HCT116 (cell line): ENCODE measurements around the gene SPATA31D3. TPM values are rescaled to one million over a fixed set of nuclear protein-coding genes. Genes with fewer than 3 reads are reported as not detected.

ENCODE experiments used
- ATAC-seq: fragments of 200-7000 bp; cut with Tn5 transposase; 2 replicates; pipeline ENCODE4 v1.9.1; 2020; ENCODE audit warnings: mild to moderate bottlenecking, moderate library complexity
- BruUV-seq: library from RNA; stranded (reverse); fragments of 400-500 nt; replicated peaks from 2 replicates; lab custom pipeline; 2021; lab: Mats Ljungman, UMichigan
- CTCF ChIA-PET: fragments of 300-600 bp; sonication (Branson Sonifier 250); formaldehyde crosslinking; loops from one replicate; lab custom pipeline; 2021; ENCODE audit warnings: antibody characterized with exemption; lab: Charles Lee
- POLR2A ChIA-PET: fragments of 300-600, 350-600 bp; sonication (Branson Sonifier 250); formaldehyde crosslinking; loops from one replicate; lab custom pipeline; 2021; ENCODE audit warnings: antibody characterized with exemption; lab: Charles Lee
- RAD21 ChIA-PET, 2 experiments: fragments of 300-600 bp; sonication (Branson Sonifier 250); formaldehyde crosslinking; loops; one replicate each; lab custom pipeline; 2023; ENCODE audit warnings: low total read pairs in 2 of 2; ENCODE audit not compliant: uncharacterized antibody in 2 of 2, unreplicated experiment in 2 of 2, low non-redundant PET in 1 of 2; lab: Charles Lee
- DNase-seq: peaks from one replicate; pipeline ENCODE4 v3.0.0-alpha.2; 2010; ENCODE audit warnings: low read depth, low spot score
- H2AFZ ChIP-seq: fragments of 200-600 bp; shearing (Covaris generic), sonication (generic); 2 replicates; pipeline ENCODE4 v1.6.1; 2017; ENCODE audit warnings: low read depth, mixed run types, mixed read lengths, antibody characterized with exemption, low read length; ENCODE audit not compliant: poor library complexity, severe bottlenecking
- H3K27ac ChIP-seq: 2 replicates; pipeline ENCODE4 v1.5.1; 2012; ENCODE audit warnings: low read depth, low read length
- H3K27me3 ChIP-seq: fragments of 200-600 bp; sonication (generic); 2 replicates; pipeline ENCODE4 v1.6.1; 2016; ENCODE audit warnings: mixed run types, low read length, mixed read lengths; ENCODE audit not compliant: insufficient read depth
- H3K36me3 ChIP-seq, 2 experiments: fragments of 200-500 bp in 1 of 2; fragments of 200-600 bp in 1 of 2; sonication (Bioruptor generic) in 1 of 2; sonication (generic) in 1 of 2; 2 replicates each; pipeline versions ENCODE4 v1.5.1 to v1.6.1; 2014 to 2016; ENCODE audit warnings: low read length in 2 of 2, inconsistent platforms in 1 of 2, mixed read lengths in 1 of 2, mixed run types in 1 of 2; ENCODE audit not compliant: insufficient read depth in 2 of 2, control insufficient read depth in 1 of 2
- H3K4me1 ChIP-seq, 2 experiments: fragments of 200-600 bp in 1 of 2; sonication (generic) in 1 of 2; 2 replicates each; pipeline versions ENCODE4 v1.5.1 to v1.6.1; 2012 to 2017; ENCODE audit warnings: low read length in 2 of 2, inconsistent platforms in 1 of 2, mild to moderate bottlenecking in 1 of 2, mixed read lengths in 1 of 2, mixed run types in 1 of 2, moderate library complexity in 1 of 2; ENCODE audit not compliant: insufficient read depth in 2 of 2, control insufficient read depth in 1 of 2
- H3K4me2 ChIP-seq: fragments of 200-600 bp; sonication (generic); 2 replicates; pipeline ENCODE4 v1.6.1; 2017; ENCODE audit warnings: mixed run types, low read length, mixed read lengths
- H3K4me3 ChIP-seq, 2 experiments: fragments of 200-600 bp in 1 of 2; sonication (generic) in 1 of 2; replicated peaks in 1 of 2; 2 replicates each; pipeline ENCODE4 v1.5.1; 2011 to 2016; ENCODE audit warnings: low read length in 2 of 2, control low read depth in 1 of 2, low read depth in 1 of 2, mild to moderate bottlenecking in 1 of 2, mixed read lengths in 1 of 2, mixed run types in 1 of 2
- H3K79me2 ChIP-seq: fragments of 200-600 bp; sonication (generic); 2 replicates; pipeline ENCODE4 v1.6.1; 2017; ENCODE audit warnings: mild to moderate bottlenecking, mixed run types, low read length, moderate library complexity, mixed read lengths; ENCODE audit not compliant: insufficient read depth
- H3K9ac ChIP-seq: fragments of 200-600 bp; sonication (generic); 2 replicates; pipeline ENCODE4 v1.6.1; 2016; ENCODE audit warnings: low read length, mixed read lengths
- H3K9me2 ChIP-seq: fragments of 200-600 bp; sonication (generic), shearing (Covaris generic); 2 replicates; pipeline ENCODE4 v1.6.1; 2017; ENCODE audit warnings: mixed run types, mild to moderate bottlenecking, moderate library complexity; ENCODE audit not compliant: insufficient read depth
- H3K9me3 ChIP-seq, 2 experiments: fragments of 200-500 bp in 1 of 2; fragments of 200-600 bp in 1 of 2; sonication (Bioruptor generic) in 1 of 2; sonication (generic) in 1 of 2; 2 replicates each; pipeline ENCODE4 v1.6.1; 2014 to 2017; ENCODE audit warnings: low read length in 2 of 2, mixed read lengths in 2 of 2, inconsistent platforms in 1 of 2, low read depth in 1 of 2, mild to moderate bottlenecking in 1 of 2, mixed run types in 1 of 2, moderate library complexity in 1 of 2; ENCODE audit not compliant: control insufficient read depth in 1 of 2, insufficient read depth in 1 of 2
- H4K20me1 ChIP-seq: fragments of 200-600 bp; sonication (generic), shearing (Covaris generic); 2 replicates; pipeline ENCODE4 v1.6.1; 2017; ENCODE audit warnings: mixed run types, mild to moderate bottlenecking, moderate library complexity; ENCODE audit not compliant: insufficient read depth
- CBX3 ChIP-seq: IDR thresholded peaks from 2 replicates; pipeline ENCODE4 v1.6.1; 2012; ENCODE audit warnings: low read depth
- CEBPB ChIP-seq: IDR thresholded peaks from 2 replicates; pipeline ENCODE4 v1.6.1; 2012; ENCODE audit warnings: low read depth
- EGR1 ChIP-seq: IDR thresholded peaks from 2 replicates; pipeline ENCODE4 v1.6.1; 2012; ENCODE audit warnings: low read depth
- ELF1 ChIP-seq: IDR thresholded peaks from 2 replicates; pipeline ENCODE4 v1.6.1; 2012; ENCODE audit warnings: low read depth, borderline replicate concordance
- FOSL1 ChIP-seq: IDR thresholded peaks from 2 replicates; pipeline ENCODE4 v1.6.1; 2012; ENCODE audit warnings: low read depth
- POLR2AphosphoS5 ChIP-seq: IDR thresholded peaks from 2 replicates; pipeline ENCODE4 v1.6.1; 2011; ENCODE audit warnings: mild to moderate bottlenecking, low read depth, low read length, moderate library complexity
- SIN3A ChIP-seq: IDR thresholded peaks from 2 replicates; pipeline ENCODE4 v1.6.1; 2012; ENCODE audit warnings: low read depth
- SP1 ChIP-seq: IDR thresholded peaks from 2 replicates; pipeline ENCODE4 v1.6.1; 2012; ENCODE audit warnings: low read depth
- SRF ChIP-seq: IDR thresholded peaks from 2 replicates; pipeline ENCODE4 v1.6.1; 2012; ENCODE audit warnings: low read depth
- ZNF274 ChIP-seq: fragments of 200-500 bp; sonication (Bioruptor generic); IDR thresholded peaks from 2 replicates; pipeline ENCODE4 v1.6.1; 2014; ENCODE audit warnings: mild to moderate bottlenecking, low read depth, low read length, inconsistent platforms
- intact Hi-C: fragments of 100-400 bp; cut with micrococcal nuclease; formaldehyde crosslinking; loops from 2 replicates; pipeline ENCODE4 v1.10.0; 2022
- total RNA-seq: library from RNA; stranded (reverse); gene quantifications from one replicate; pipeline ENCODE4 v1.2.1, GENCODE V29; 2021; ENCODE audit not compliant: unreplicated experiment
- TF ChIP-seq, protein P1 (sequence below), 3 experiments: fragments of 200-600 bp in 1 of 3; sonication (generic) in 1 of 3; IDR thresholded peaks in 2 of 3; conservative IDR thresholded peaks in 1 of 3; 2 replicates each; pipeline ENCODE4 v1.5.1; 2012 to 2017; ENCODE audit warnings: low read depth in 2 of 3, low read length in 2 of 3, antibody characterized with exemption in 1 of 3, borderline replicate concordance in 1 of 3, control low read depth in 1 of 3, mild to moderate bottlenecking in 1 of 3, mixed read lengths in 1 of 3, mixed run types in 1 of 3, moderate library complexity in 1 of 3; ENCODE audit not compliant: insufficient read depth in 1 of 3
- TF ChIP-seq, protein P2 (sequence below): IDR thresholded peaks from 2 replicates; pipeline ENCODE4 v1.6.1; 2012

The SPATA31D3 gene
- total RNA-seq, 1 experiment from 2014 or later: not detected

DNA sequence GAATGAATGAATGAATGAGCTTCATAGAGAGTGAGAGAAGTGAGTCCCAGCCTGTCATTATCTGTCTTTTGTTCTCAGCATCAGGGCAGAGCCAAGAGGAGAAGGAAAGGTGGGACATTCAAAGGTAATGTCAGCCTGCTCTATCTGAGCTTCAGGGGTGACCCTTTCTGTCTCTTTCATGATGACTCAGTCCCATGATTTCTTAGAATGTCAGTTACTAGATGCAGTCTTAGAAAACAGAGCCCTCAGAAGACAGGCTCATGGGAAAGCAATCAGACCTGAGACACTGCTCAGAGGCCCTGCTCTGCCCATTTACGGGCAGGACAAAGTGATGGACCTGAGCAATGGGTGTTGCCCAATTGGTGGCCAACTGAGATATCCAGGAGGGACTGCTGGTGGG lies 46.4 kb downstream of the SPATA31D3 start:
- H4K20me1 ChIP-seq: no peaks in the 10 kb centered on the region
- no peak for ATAC-seq
- H3K27ac ChIP-seq: no peak overlapping the region
- TF ChIP-seq, protein P1, sequence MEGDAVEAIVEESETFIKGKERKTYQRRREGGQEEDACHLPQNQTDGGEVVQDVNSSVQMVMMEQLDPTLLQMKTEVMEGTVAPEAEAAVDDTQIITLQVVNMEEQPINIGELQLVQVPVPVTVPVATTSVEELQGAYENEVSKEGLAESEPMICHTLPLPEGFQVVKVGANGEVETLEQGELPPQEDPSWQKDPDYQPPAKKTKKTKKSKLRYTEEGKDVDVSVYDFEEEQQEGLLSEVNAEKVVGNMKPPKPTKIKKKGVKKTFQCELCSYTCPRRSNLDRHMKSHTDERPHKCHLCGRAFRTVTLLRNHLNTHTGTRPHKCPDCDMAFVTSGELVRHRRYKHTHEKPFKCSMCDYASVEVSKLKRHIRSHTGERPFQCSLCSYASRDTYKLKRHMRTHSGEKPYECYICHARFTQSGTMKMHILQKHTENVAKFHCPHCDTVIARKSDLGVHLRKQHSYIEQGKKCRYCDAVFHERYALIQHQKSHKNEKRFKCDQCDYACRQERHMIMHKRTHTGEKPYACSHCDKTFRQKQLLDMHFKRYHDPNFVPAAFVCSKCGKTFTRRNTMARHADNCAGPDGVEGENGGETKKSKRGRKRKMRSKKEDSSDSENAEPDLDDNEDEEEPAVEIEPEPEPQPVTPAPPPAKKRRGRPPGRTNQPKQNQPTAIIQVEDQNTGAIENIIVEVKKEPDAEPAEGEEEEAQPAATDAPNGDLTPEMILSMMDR (IDR thresholded peaks at IDR 0.05 in 2 of 3, conservative IDR thresholded peaks at IDR 0.05 in 1 of 3; ENCODE audit: borderline replicate concordance in 1 of 3, insufficient read depth in 1 of 3, low read depth in 2 of 3, low read length in 2 of 3): no peak
- TF ChIP-seq SP1 (no peak), EGR1 (no peak), SRF (no peak), SIN3A (no peak), CBX3 (no peak), POLR2AphosphoS5 (no peak)
- TF ChIP-seq, protein P2, sequence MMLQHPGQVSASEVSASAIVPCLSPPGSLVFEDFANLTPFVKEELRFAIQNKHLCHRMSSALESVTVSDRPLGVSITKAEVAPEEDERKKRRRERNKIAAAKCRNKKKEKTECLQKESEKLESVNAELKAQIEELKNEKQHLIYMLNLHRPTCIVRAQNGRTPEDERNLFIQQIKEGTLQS: no peak
- RAD21 ChIA-PET: no interaction called here
- POLR2A ChIA-PET: no interaction called here
- no peak overlapping the region for H3K9ac ChIP-seq
- intact Hi-C loops: no loop called here
- peaks cover 9% of the 10 kb centered on the region; the same call in 1 of the 2 replicates for H3K27me3 ChIP-seq
- no TSS peak for BruUV-seq
- no peak overlapping the region for H3K4me2 ChIP-seq
- H3K4me3 ChIP-seq: no peak overlapping the region
- no peaks in the 10 kb centered on the region for H3K9me3 ChIP-seq
- CTCF ChIA-PET: no interaction called here
- no peak overlapping the region for H2AFZ ChIP-seq
- no peaks in the 10 kb centered on the region for H3K4me1 ChIP-seq
- H3K79me2 ChIP-seq: no peaks in the 10 kb centered on the region
- no peak for DNase-seq
- no peaks in the 10 kb centered on the region for H3K36me3 ChIP-seq
- H3K9me2 ChIP-seq: no peaks in the 10 kb centered on the region

DNA sequence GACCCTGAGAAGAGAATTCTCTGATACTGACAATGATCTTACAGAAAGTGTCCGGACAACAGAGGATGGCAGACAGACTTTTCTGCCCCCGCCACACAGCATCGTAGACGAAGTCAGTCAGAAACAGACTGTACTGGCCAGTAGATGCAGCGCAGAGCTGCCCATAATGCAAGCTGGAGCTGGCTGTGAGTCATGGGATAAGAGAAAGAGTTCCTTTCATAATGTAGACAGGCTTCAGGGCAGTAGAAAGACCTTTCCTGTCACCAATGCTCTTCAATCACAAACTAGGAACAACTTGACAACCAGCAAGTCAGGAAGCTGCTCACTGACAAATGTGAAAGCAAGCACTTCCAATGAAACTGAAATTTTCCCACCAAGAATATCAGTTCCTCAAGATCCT lies 50.4 kb downstream of the SPATA31D3 start:
- Histone ChIP-seq H2AFZ (no peak overlapping the region), H3K4me3 (no peak overlapping the region)
- ChIA-PET RAD21 (no interaction called here), CTCF (no interaction called here)
- intact Hi-C loops: no loop called here
- ATAC-seq: no peak
- TF ChIP-seq CEBPB: no peak
- TF ChIP-seq EGR1: no peak
- TF ChIP-seq FOSL1: no peak
- no peak for TF ChIP-seq POLR2AphosphoS5
- TF ChIP-seq SIN3A: no peak
- no peak for TF ChIP-seq ZNF274
- TF ChIP-seq ELF1: no peak
- no peak for TF ChIP-seq CBX3
- TF ChIP-seq, all 23 proteins: peak for 0
- H3K79me2 ChIP-seq: no peaks in the 10 kb centered on the region
- no peaks in the 10 kb centered on the region for H3K9me3 ChIP-seq
- no peaks in the 10 kb centered on the region for H3K36me3 ChIP-seq
- POLR2A ChIA-PET: no interaction called here
- H3K4me2 ChIP-seq: no peak overlapping the region
- H3K9me2 ChIP-seq: no peaks in the 10 kb centered on the region
- no peaks in the 10 kb centered on the region for H3K4me1 ChIP-seq
- peaks cover 9% of the 10 kb centered on the region; the same call in 1 of the 2 replicates for H3K27me3 ChIP-seq
- no peaks in the 10 kb centered on the region for H4K20me1 ChIP-seq
- no peak overlapping the region for H3K27ac ChIP-seq
- BruUV-seq: no TSS peak
- no peak overlapping the region for H3K9ac ChIP-seq
- no peak for DNase-seq
